GM18870 (cell line): ENCODE data around the gene EFHD1.
"Not testable (repeated sequence)": the region's sequence is repeated elsewhere in the genome, so short reads cannot be mapped to it uniquely, and the experiment has no call there.

Experiments
- ATAC-seq: cut with Tn5 transposase; IDR thresholded peaks from one replicate; pipeline ENCODE4 v1.9.1; 2021; ENCODE audit warnings: moderate library complexity; ENCODE audit not compliant: unreplicated experiment

The EFHD1 gene

DNA sequence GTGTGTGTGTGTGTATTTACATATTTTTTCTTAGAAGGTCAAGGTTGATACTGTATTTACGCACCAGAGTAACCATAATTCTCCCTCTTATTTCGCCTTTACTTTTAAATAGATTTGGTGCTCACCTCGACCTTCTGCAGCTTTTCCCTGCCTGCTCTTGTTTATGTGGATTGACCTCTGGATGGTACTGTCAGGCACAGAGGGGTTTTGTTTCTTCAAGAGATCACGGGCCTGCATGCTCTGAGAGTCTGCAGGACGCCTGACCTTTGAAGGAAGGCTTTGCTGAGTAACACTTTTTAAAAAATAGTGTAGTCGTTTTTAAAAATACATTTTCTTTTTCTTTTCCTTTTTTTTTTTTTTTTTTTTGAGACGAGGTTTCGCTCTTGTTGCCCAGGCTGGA is 18.1 kb upstream of the EFHD1 start:
- no peak for ATAC-seq

GRCh38 chr2:232621186-232621585 is 12.2 kb upstream of the EFHD1 start:
- no peak for ATAC-seq

- ATAC-seq = no peak
Measured at GRCh38 chr2:232622563-232622962, 10.8 kb upstream of the EFHD1 start.

DNA sequence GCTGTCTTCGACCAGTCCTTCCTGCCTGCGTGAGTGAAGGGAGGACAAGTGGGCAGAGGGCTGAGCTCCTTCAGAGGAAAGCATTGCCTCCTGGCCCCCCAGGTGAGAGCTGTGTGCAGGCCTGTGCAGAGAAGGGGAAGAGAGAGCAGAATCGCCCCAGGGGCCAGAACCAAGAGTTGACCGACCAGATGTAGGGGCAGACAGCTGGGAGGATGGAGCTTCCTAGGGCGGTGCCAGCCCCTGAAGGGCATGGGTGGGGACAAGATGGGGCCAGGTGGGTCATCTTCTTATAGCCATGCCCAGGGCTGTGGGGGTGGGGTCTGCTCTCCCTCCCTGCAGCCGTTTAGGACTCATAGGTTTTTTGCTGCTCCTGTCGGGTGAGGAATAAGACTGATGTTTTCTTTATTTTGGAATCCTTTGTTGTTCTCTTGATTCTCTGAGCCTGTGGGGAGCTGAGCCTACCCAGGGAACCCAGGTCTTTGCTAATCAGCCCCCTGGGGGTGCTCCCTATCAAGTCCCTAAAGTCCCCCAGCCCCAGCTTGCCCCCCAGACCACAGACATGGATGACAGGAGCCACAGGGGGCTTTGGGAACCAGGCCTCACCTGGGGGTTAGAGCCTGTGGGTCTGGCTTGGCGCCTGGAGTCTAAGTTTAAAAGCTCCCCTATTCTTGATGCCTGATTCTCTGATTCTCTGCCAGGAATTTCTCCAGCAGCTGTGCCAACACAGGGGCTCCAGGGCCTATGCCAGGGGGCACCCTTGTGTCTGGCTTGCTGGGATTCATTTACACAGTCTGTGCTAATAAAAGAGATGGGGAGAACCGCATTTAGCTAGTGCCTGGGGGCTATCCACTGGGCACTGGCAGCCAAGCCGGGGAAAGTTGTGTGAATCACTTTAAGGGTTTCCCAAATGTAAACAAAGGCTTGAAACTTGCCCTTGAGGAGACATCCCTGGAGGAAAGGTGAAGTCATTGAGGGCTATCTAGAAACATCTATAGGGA is 9.3 kb upstream of the EFHD1 start:
- ATAC-seq = no peak

GRCh38 chr2:232626584-232626983 is 6.8 kb upstream of the EFHD1 start:
- ATAC-seq = no peak

- no peak for ATAC-seq
Measured at GRCh38 chr2:232628466-232629128, 4.8 kb upstream of the EFHD1 start.

- no peak for ATAC-seq
Measured at GRCh38 chr2:232629129-232629475, 4.3 kb upstream of the EFHD1 start.

GRCh38 chr2:232632229-232632903 is 1.0 kb upstream of the EFHD1 start:
- no peak for ATAC-seq

DNA sequence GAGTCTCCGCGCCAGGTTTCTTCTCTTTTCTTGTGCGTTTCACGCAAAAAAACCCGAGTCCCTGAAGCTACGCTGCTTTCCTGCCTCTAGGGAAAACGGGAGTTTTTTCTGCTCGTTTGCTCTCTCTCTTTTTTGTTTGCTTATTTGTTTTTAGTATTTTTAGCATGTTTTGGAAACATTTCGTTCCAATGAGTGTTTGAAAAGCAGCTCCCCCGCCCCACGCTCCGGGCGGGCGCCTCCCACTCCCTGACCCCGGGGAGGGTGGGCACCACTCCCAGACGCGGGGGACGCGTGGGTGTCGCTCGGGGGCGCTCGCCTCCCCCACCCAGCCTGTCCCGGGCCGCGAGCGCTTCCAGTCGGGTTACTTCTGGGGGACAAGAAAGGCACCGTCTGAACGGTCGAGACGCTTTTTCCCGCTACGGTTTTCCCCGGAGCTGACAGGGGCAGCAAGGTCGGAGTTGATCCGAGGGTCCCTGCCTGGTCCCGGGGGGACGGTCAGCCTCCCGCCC is 446 bp upstream of the EFHD1 start:
- no peak for ATAC-seq

DNA sequence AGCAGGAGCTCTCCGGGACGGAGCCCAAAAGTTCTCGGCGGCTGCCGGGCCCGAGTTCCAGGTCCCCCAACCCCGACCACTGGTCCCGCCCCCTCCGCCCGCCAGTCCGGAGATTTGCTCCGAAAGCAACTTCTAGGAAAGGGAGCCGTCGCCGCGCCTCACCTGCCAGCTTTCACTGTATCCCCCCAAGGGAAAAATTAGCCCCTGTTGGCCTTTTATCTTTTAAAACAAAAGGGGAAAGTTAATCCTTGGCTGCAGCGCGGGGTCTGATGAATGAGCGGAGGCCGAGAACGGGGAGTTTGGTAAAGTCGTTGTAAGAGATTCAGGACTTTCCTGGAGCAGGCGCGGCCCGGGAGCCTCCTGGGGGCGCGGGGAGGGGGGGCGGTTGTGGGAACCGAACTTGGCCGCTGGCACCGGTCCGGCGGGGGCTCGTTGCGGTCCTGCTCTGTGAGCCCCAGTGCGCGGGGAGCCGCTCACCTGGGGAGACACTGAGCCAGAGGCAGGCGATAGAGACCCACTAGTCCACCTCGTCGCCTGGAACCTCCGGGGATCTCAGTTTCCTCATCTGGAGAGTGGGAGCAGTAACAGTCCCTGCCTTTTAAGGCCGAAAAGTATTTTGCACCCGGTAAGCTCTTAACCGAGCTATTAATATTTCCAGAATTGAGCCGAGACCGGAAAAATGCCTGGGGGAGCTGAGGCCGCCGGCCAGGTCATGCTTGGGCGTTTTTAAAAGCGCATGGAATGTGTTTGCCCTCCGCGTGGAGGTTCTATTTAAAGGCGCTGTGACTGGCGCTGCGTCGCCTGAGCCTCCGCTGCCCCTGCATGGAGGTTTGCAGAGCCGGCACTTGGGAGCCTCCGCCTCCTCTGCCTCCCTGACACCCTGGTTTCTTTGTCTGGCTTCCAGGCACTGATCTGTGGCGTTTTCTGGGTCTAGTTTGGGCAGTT is 1.1 kb downstream of the EFHD1 start:
- no peak for ATAC-seq

GRCh38 chr2:232635376-232635775 is 2.0 kb downstream of the EFHD1 start:
- ATAC-seq = not testable (repeated sequence)

DNA sequence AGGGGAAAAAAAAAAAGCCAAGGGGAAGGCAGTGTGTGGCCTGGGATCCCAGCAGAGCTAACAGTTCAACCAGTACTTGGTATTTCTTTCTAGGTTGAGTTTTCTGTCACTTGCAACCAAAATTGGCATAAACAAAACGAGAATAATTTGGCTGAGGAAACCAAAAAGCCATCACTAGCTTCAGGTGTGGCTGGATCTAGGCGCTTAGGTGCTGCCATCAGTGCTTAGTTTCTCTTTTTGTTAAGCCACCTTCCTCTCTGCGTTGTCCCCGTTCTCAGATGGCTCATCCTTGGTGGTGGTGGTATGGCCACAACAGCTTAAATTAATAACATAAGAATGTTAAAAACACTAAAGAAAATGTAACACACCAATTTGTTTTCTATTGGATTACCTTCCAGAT is 2.4 kb downstream of the EFHD1 start:
- no peak for ATAC-seq

GRCh38 chr2:232636788-232637420 is 3.5 kb downstream of the EFHD1 start:
- ATAC-seq = no peak

DNA sequence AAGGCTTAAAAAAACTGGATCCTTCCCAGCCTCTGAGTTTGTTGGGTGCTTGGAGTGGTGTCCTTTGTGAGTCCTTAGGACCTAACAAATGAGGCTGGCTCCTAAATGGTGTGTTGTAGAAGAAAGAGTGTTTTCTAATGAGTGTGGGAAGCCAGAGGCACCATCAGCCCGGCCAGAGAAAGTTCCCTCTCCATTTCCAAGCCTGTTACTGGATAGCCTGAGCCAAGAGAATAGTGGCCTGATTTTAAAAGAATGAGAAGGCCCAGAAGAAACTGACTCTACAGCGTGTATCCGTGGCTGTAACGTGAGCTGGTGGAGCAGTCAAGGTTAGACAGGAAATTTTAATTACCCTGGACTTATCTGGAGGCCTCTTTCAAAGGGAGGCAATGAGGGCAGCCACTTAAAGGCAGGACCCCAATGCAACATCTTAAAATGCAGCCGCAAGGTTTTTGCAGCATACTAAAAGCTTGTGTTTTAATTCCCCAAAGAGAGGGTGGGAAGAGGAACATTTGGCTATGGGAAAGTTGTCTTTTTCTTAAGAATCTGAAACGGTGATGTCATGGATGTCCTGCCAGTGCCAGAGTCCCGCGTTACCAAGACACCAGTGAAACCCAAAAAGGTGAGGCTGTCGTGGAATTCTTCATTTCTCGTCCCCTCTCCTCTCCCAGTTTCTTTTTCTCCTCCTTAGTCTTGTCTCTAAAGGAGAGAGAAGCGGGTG is 4.6 kb downstream of the EFHD1 start:
- ATAC-seq = no peak

GRCh38 chr2:232641153-232641848 is 7.9 kb downstream of the EFHD1 start:
- ATAC-seq = no peak

DNA sequence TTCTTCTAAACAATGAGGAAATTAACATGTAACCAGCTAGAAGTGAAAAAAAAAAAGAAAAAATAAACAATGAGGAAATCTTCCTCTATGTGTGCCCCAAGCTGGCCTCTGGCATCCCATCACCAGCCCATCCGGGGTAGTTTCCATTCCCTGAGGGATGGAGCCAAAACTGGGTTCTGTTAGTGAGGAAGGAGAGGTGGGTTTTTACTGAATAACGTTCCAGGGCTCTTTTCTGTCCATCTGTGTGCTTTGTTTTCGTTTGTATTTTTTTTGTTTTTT is 9.7 kb downstream of the EFHD1 start:
- no peak for ATAC-seq

DNA sequence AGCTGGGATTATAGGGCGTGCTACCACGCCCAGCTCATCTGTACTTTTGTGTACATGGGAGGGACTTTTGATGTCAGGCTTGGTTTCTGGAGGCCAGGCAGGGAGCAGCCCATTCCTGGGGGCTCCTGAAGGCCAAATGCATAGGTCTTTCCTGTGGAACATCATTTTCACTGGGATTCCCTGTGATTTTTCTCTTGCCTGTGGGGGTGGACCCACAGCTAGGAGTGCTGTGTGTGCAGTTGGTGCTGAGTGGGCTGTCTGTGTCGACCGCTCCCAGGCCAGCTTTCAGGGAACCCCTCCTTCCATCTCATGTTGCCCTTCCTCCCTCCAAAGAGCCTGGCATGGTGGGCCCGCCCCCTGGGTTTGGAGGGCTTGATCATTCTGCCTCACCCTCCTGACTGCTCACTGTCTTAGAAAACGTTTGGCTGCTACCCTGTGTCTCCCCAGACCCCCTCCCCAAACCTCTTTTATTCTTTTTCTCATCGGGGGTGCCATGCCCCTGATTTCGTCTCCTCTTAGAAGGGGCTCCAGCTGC is 10.5 kb downstream of the EFHD1 start:
- ATAC-seq = no peak

- no peak for ATAC-seq
Measured at GRCh38 chr2:232645061-232645460, 11.7 kb downstream of the EFHD1 start.

DNA sequence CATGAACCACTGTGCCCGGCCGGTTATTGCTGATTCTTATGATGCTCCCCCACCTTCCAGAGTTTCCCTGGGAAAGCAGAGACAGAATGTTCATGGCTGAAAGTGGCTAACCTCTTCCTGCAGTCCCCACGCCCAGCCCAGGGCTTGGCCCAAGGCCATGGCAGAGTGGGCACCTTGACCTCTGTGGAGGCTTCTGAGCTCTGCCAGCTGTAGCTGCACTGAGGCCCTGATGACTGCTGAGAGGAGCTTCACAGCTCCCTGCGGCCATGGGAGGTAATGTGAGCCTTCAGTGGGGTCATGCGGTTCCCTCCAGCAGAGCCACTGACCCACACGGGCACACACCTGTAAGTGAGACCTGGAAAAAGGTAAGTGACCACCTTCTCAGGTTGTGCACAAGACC is 13.3 kb downstream of the EFHD1 start:
- no peak for ATAC-seq
